DND-41 (cell line): Measurements from ENCODE around the gene ONECUT1.
A peak's percentile ranks its signal among the peaks of the same experiment; 100 is the strongest.
"Not testable (repeated sequence)": the region's sequence is repeated elsewhere in the genome, so short reads cannot be mapped to it uniquely, and the experiment has no call there.

ENCODE experiments used
- ATAC-seq: fragments of 200-7000 bp; cut with Tn5 transposase; 3 replicates; pipeline ENCODE4 v1.9.1; 2021; ENCODE audit warnings: low read depth; ENCODE audit not compliant: insufficient read depth
- DNase-seq: peaks from one replicate; pipeline ENCODE4 v3.0.0-alpha.2; 2020
- H2AFZ ChIP-seq: 2 replicates; pipeline ENCODE4 v1.6.0; 2012; ENCODE audit warnings: low read depth, low read length
- H3K27ac ChIP-seq: 2 replicates; pipeline ENCODE4 v1.5.1; 2012; ENCODE audit warnings: low read length, inconsistent platforms
- H3K27me3 ChIP-seq: fragments of 200-600 bp; sonication (generic); 2 replicates; pipeline ENCODE4 v1.6.0; 2012; ENCODE audit warnings: low read length, mild to moderate bottlenecking, inconsistent platforms; ENCODE audit not compliant: insufficient read depth, poor library complexity
- H3K36me3 ChIP-seq: 2 replicates; pipeline ENCODE4 v1.5.1; 2012; ENCODE audit warnings: low read length, inconsistent platforms; ENCODE audit not compliant: insufficient read depth
- H3K4me1 ChIP-seq: 2 replicates; pipeline ENCODE4 v1.5.1; 2012; ENCODE audit warnings: mild to moderate bottlenecking, low read length; ENCODE audit not compliant: insufficient read depth
- H3K4me2 ChIP-seq: 2 replicates; pipeline ENCODE4 v1.6.0; 2012; ENCODE audit warnings: mild to moderate bottlenecking, moderate library complexity, low read length, inconsistent platforms; ENCODE audit not compliant: insufficient read depth
- H3K4me3 ChIP-seq, 2 experiments: fragments of 200-600 bp in 1 of 2; shearing (Covaris generic) in 1 of 2; 2 replicates each; pipeline ENCODE4 v1.5.1; 2012 to 2016; ENCODE audit warnings: inconsistent platforms in 2 of 2, low read length in 2 of 2, mild to moderate bottlenecking in 2 of 2, low read depth in 1 of 2, moderate library complexity in 1 of 2
- H3K79me2 ChIP-seq: 2 replicates; pipeline ENCODE4 v1.6.0; 2012; ENCODE audit warnings: low read length, inconsistent platforms; ENCODE audit not compliant: insufficient read depth
- H3K9ac ChIP-seq: 2 replicates; pipeline ENCODE4 v1.6.0; 2012; ENCODE audit warnings: low read depth, mild to moderate bottlenecking, inconsistent platforms, low read length, moderate library complexity
- H3K9me3 ChIP-seq: 2 replicates; pipeline ENCODE4 v1.5.1; 2012; ENCODE audit warnings: low read length, moderate library complexity, mild to moderate bottlenecking, inconsistent platforms; ENCODE audit not compliant: insufficient read depth, severe bottlenecking
- H4K20me1 ChIP-seq: 2 replicates; pipeline ENCODE4 v1.6.0; 2012; ENCODE audit warnings: low read length; ENCODE audit not compliant: insufficient read depth
- EZH2 ChIP-seq: IDR thresholded peaks from 3 replicates; pipeline ENCODE4 v1.6.1; 2012; ENCODE audit warnings: borderline replicate concordance, low read depth, mild to moderate bottlenecking, moderate library complexity, low read length, inconsistent platforms; ENCODE audit not compliant: severe bottlenecking
- TF ChIP-seq, protein P1 (sequence below): IDR thresholded peaks from 2 replicates; pipeline ENCODE4 v1.5.1; 2012; ENCODE audit warnings: borderline replicate concordance, low read length, moderate library complexity, mild to moderate bottlenecking; ENCODE audit not compliant: poor library complexity, severe bottlenecking; ENCODE audit errors: extremely low read depth

ONECUT1 gene

DNA sequence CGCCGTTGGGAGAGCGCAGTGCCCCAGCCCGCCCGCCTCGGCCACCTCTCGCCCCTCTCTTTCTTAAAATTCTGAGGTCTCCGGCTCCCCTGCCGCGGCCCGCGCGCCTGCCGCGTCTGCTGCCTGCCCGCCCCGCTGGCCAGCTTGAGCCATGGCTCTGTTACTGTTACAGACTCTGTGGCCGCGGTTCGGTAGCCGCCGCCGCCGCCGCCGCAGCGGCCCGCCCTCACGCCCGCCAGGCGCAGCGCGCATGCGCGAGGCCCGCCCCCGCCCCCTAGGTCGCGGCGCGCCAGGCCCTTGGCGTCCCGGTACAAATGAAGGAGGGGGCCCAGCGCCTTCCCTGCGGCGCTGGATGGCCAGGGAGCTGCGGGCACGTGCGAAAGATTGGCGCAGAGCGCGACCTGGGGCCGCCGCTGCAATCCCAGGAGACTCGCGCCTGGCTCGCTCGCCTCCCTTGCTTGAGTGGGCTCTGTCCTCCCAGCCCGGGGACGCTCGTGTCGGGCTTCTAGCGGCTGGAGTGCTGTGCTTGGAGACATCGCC lies at the start of gene ONECUT1:
ONECUT1 (minus strand) TSS at position 168 of the 540 bp plus-strand sequence. CDS start 452 bp downstream, outside the sequence.
- peak; percentile 68 for DNase-seq
- ATAC-seq: peak; percentile 84
- no peaks in the 10 kb centered on the region for H4K20me1 ChIP-seq
- peak within 1 kb of the TSS; percentile 62 for H3K9ac ChIP-seq
- TF ChIP-seq EZH2: no peak
- TF ChIP-seq, protein P1, sequence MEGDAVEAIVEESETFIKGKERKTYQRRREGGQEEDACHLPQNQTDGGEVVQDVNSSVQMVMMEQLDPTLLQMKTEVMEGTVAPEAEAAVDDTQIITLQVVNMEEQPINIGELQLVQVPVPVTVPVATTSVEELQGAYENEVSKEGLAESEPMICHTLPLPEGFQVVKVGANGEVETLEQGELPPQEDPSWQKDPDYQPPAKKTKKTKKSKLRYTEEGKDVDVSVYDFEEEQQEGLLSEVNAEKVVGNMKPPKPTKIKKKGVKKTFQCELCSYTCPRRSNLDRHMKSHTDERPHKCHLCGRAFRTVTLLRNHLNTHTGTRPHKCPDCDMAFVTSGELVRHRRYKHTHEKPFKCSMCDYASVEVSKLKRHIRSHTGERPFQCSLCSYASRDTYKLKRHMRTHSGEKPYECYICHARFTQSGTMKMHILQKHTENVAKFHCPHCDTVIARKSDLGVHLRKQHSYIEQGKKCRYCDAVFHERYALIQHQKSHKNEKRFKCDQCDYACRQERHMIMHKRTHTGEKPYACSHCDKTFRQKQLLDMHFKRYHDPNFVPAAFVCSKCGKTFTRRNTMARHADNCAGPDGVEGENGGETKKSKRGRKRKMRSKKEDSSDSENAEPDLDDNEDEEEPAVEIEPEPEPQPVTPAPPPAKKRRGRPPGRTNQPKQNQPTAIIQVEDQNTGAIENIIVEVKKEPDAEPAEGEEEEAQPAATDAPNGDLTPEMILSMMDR: no peak
- peaks cover 2% of the 10 kb centered on the region for H3K9me3 ChIP-seq
- peak within 1 kb of the TSS; percentile 95 for H2AFZ ChIP-seq
- H3K79me2 ChIP-seq: no peaks in the 10 kb centered on the region
- H3K36me3 ChIP-seq: no peaks in the 10 kb centered on the region
- peak within 1 kb of the TSS; percentile 29; the same call in 1 of the 2 replicates for H3K27ac ChIP-seq
- H3K4me3 ChIP-seq: peak within 1 kb of the TSS; percentile 27 to 57; a peak in 3 of 4 replicates
- no peaks in the 10 kb centered on the region for H3K27me3 ChIP-seq
- H3K4me2 ChIP-seq: peak within 1 kb of the TSS; percentile 90
- peaks cover 13% of the 10 kb centered on the region for H3K4me1 ChIP-seq

DNA sequence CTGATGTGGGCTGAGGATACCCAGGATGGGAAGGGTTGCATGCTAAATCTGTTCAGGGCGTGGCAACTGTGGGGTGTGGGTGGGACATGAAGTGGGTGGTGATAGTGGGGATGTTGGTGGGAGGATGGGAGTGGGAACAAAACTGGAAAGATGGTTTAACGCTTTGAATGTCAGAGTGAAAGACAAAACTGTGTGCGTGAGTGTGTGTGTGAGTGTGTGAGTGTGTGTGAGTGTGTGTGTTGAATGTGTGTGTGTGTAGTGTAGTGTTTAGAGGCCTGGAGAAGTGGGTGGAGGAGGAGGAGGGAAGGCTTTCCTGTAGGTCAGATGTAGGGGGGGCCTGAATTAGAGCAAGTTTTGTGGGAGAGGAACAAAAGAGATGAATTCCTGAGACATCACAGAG lies 44.2 kb upstream of the ONECUT1 start:
- DNase-seq: no peak

GRCh38 chr15:52824169-52824942 lies 34.2 kb upstream of the ONECUT1 start:
- not testable (repeated sequence) for H3K4me2 ChIP-seq, H3K36me3 ChIP-seq, DNase-seq, ATAC-seq, H3K9me3 ChIP-seq, H3K79me2 ChIP-seq, H3K9ac ChIP-seq, H3K27ac ChIP-seq, H2AFZ ChIP-seq, H3K4me3 ChIP-seq, H4K20me1 ChIP-seq, H3K27me3 ChIP-seq, H3K4me1 ChIP-seq

More for the DNA sequence above, 44.2 kb upstream of the ONECUT1 start:
- Histone ChIP-seq H3K9ac (no peak overlapping the region), H3K27me3 (no peaks in the 10 kb centered on the region), H3K4me1 (no peaks in the 10 kb centered on the region), H3K9me3 (no peaks in the 10 kb centered on the region), H3K27ac (no peak overlapping the region), H3K4me3 (no peak overlapping the region), H3K36me3 (no peaks in the 10 kb centered on the region), H3K79me2 (no peaks in the 10 kb centered on the region), H2AFZ (no peak overlapping the region), H4K20me1 (no peaks in the 10 kb centered on the region), H3K4me2 (no peak overlapping the region)
- no peak for TF ChIP-seq EZH2
- TF ChIP-seq, protein P1: no peak
- no peak for ATAC-seq

DNA sequence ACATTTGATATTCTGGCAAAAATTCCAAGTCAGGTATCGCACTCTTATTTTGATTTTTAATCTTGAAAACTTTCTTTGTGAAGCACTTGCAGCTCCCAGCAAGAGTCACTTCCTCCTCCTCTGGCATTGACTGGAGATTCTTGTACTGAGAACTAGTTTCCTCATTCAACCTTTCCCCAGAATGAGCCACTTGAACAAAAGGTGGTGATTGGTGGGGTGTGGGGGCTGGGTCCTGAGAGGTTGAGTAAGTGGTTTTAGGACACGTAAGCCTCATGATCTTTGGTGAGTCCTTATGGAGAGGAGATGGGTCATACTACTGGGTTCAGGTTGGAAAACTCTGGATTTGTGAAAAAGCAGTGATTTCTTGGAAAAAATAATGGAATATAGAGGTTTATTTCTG lies 32.3 kb upstream of the ONECUT1 start:
- no peaks in the 10 kb centered on the region for H3K79me2 ChIP-seq

More for the DNA sequence above, 32.3 kb upstream of the ONECUT1 start:
- no peaks in the 10 kb centered on the region for H3K9me3 ChIP-seq
- no peak overlapping the region for H3K9ac ChIP-seq
- no peak overlapping the region for H3K4me3 ChIP-seq
- H3K36me3 ChIP-seq: no peaks in the 10 kb centered on the region
- ATAC-seq (no peak), DNase-seq (no peak)
- no peak overlapping the region for H3K4me2 ChIP-seq
- no peaks in the 10 kb centered on the region for H3K4me1 ChIP-seq
- H2AFZ ChIP-seq: no peak overlapping the region
- H3K27me3 ChIP-seq: no peaks in the 10 kb centered on the region
- no peak for TF ChIP-seq EZH2
- no peaks in the 10 kb centered on the region for H4K20me1 ChIP-seq
- H3K27ac ChIP-seq: no peak overlapping the region
